Measurements from ENCODE around the gene SSR4. TPM values are rescaled to one million over a fixed set of nuclear protein-coding genes. Genes with fewer than 3 reads are reported as not detected.

The SSR4 gene
- polyA plus RNA-seq, 1 experiment, result 598 TPM

GRCh38 chrX:153793291-153793690, 1.2 kb upstream of the SSR4 start:
- H3K4me3 ChIP-seq (ENCODE audit: low read depth, low read length), result peak overlapping the region; percentile 76
- peaks cover 14% of the 10 kb centered on the region for H3K36me3 ChIP-seq (ENCODE audit: control insufficient read depth, insufficient read depth, low read length)
- ChIA-PET CTCF (no interaction called here), POLR2A (no interaction called here)
- DNase-seq (ENCODE audit: low read depth), result no peak
- H3K27me3 ChIP-seq (ENCODE audit: control insufficient read depth, insufficient read depth, low read length), result no peaks in the 10 kb centered on the region
- TF ChIP-seq CTCF (IDR thresholded peaks at IDR 0.05; ENCODE audit: insufficient read depth, low read depth, low read length), result no peak

- no peaks in the 10 kb centered on the region for H3K27me3 ChIP-seq (ENCODE audit: control insufficient read depth, insufficient read depth, low read length)
- ChIA-PET POLR2A (no interaction called here), CTCF (no interaction called here)
- TF ChIP-seq CTCF (IDR thresholded peaks at IDR 0.05; ENCODE audit: insufficient read depth, low read depth, low read length), result no peak
- H3K4me3 ChIP-seq (ENCODE audit: low read depth, low read length), result peak overlapping the region; percentile 76
- DNase-seq (ENCODE audit: low read depth), result no peak
- peaks cover 10% of the 10 kb centered on the region for H3K36me3 ChIP-seq (ENCODE audit: control insufficient read depth, insufficient read depth, low read length)
These were observed 689 bp downstream of the SSR4 start for GRCh38 chrX:153794897-153795816.

- ChIA-PET POLR2A (no interaction called here), CTCF (no interaction called here)
- TF ChIP-seq CTCF (IDR thresholded peaks at IDR 0.05; ENCODE audit: insufficient read depth, low read depth, low read length), result no peak
- Histone ChIP-seq H3K27me3 (ENCODE audit: control insufficient read depth, insufficient read depth, low read length) (no peaks in the 10 kb centered on the region), H3K36me3 (ENCODE audit: control insufficient read depth, insufficient read depth, low read length) (peaks cover 7% of the 10 kb centered on the region), H3K4me3 (ENCODE audit: low read depth, low read length) (no peak overlapping the region)
- no peak for DNase-seq (ENCODE audit: low read depth)
These were observed 3.0 kb downstream of the SSR4 start for GRCh38 chrX:153797415-153798015.

- no peaks in the 10 kb centered on the region for H3K27me3 ChIP-seq (ENCODE audit: control insufficient read depth, insufficient read depth, low read length)
- DNase-seq (ENCODE audit: low read depth), result no peak
- CTCF ChIA-PET, result no interaction called here
- H3K4me3 ChIP-seq (ENCODE audit: low read depth, low read length), result no peak overlapping the region
- no peak for TF ChIP-seq CTCF (IDR thresholded peaks at IDR 0.05; ENCODE audit: insufficient read depth, low read depth, low read length)
- POLR2A ChIA-PET, result no interaction called here
- H3K36me3 ChIP-seq (ENCODE audit: control insufficient read depth, insufficient read depth, low read length), result peaks cover 7% of the 10 kb centered on the region
These were observed 4.9 kb downstream of the SSR4 start for GRCh38 chrX:153799326-153799725.

GRCh38 chrX:153800177-153800722, 5.8 kb downstream of the SSR4 start:
- TF ChIP-seq CTCF (IDR thresholded peaks at IDR 0.05; ENCODE audit: insufficient read depth, low read depth, low read length), result no peak
- peaks cover 7% of the 10 kb centered on the region for H3K36me3 ChIP-seq (ENCODE audit: control insufficient read depth, insufficient read depth, low read length)
- no peaks in the 10 kb centered on the region for H3K27me3 ChIP-seq (ENCODE audit: control insufficient read depth, insufficient read depth, low read length)
- ChIA-PET POLR2A (no interaction called here), CTCF (no interaction called here)
- no peak overlapping the region for H3K4me3 ChIP-seq (ENCODE audit: low read depth, low read length)
- no peak for DNase-seq (ENCODE audit: low read depth)

Data from BJ (cell line).